ENCODE results near the gene BTG4.

DNA sequence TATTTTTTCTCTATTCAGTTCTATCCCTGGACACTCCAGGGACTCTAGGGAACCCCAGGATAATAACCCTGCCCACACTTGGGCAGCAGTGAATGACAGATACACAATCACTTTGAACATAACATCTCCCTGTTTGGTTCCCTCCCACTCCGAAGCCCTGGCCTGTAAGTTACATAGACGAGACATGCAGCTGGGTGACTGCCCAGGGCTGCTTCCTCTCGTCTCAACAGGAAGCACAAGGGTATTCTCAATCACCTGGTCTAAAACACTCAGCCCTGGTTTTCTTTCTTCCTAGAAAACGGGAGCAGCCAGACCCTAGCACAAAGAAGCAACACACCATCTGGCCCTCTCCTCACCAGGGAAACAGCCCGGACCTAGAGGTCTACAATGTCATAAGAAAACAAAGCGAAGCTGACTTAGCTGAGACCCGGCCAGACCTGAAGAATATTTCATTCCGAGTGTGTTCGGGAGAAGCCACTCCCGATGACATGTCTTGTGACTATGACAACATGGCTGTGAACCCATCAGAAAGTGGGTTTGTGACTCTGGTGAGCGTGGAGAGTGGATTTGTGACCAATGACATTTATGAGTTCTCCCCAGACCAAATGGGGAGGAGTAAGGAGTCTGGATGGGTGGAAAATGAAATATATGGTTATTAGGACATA is 47.7 kb upstream of the BTG4 start:
- TF ChIP-seq CTCF (IDR thresholded peaks at IDR 0.05) = no peak
- TF ChIP-seq POLR2A (IDR thresholded peaks at IDR 0.05) = no peak
- no peak for TF ChIP-seq EP300 (IDR thresholded peaks at IDR 0.05)
